HG03108 (cell line): Measurements from ENCODE around the gene NPFF.

Source experiments
- ATAC-seq: cut with Tn5 transposase; IDR thresholded peaks from one replicate; pipeline ENCODE4 v1.9.1; 2021; ENCODE audit warnings: moderate library complexity; ENCODE audit not compliant: unreplicated experiment

The NPFF gene

GRCh38 chr12:53514628-53515290 is 7.5 kb upstream of the NPFF start:
- no peak for ATAC-seq

GRCh38 chr12:53513712-53514410 is 6.6 kb upstream of the NPFF start:
- ATAC-seq: no peak

- ATAC-seq: no peak
Observed at GRCh38 chr12:53510181-53510812, 3.0 kb upstream of the NPFF start.

GRCh38 chr12:53508534-53509170 is 1.4 kb upstream of the NPFF start:
- peak; percentile 83 for ATAC-seq

GRCh38 chr12:53507603-53507885 is 260 bp upstream of the NPFF start:
- ATAC-seq: no peak

- ATAC-seq: no peak
Observed at GRCh38 chr12:53506450-53506785, 866 bp downstream of the NPFF start.

- ATAC-seq: no peak
Observed at GRCh38 chr12:53505555-53506449, 1.5 kb downstream of the NPFF start.

- ATAC-seq: no peak
Observed at GRCh38 chr12:53505086-53505485, 2.2 kb downstream of the NPFF start.

- no peak for ATAC-seq
Observed at GRCh38 chr12:53504004-53504920, 3.0 kb downstream of the NPFF start.

GRCh38 chr12:53502983-53503728 is 4.1 kb downstream of the NPFF start:
- ATAC-seq: no peak

GRCh38 chr12:53502331-53502730 is 5.0 kb downstream of the NPFF start:
- no peak for ATAC-seq

GRCh38 chr12:53501615-53502181 is 5.6 kb downstream of the NPFF start:
- ATAC-seq: no peak

GRCh38 chr12:53500776-53501614 is 6.3 kb downstream of the NPFF start, which contains the start of gene TARBP2:
Gene TARBP2 (plus strand): TSS chr12:53501283. CDS start chr12:53501409, 126 bp downstream.
- ATAC-seq: peak; percentile 70

GRCh38 chr12:53500142-53500775 is 7.0 kb downstream of the NPFF start:
- no peak for ATAC-seq

GRCh38 chr12:53499266-53500141 is 7.8 kb downstream of the NPFF start, which contains the start of gene MAP3K12:
Gene MAP3K12 (minus strand): TSS chr12:53499458. CDS start chr12:53487391, 12,067 bp downstream.
- no peak for ATAC-seq

GRCh38 chr12:53498235-53498630 is 9.1 kb downstream of the NPFF start:
- no peak for ATAC-seq
